ENCODE data around the gene EFCAB6. TPM values are rescaled to one million over a fixed set of nuclear protein-coding genes. Genes with fewer than 3 reads are reported as not detected.

EFCAB6 gene
- total and polyA plus RNA-seq, 2 of the 4 experiments (the other 2 are of a cell fraction) = 0.44 to 1.1 TPM

- peaks cover 13% of the 10 kb centered on the region for H3K9me1 ChIP-seq (ENCODE audit: insufficient read depth, low read length)
- no peak overlapping the region for H4K8ac ChIP-seq (ENCODE audit: low read depth in 2 of 2, low read length in 2 of 2)
- ATAC-seq (ENCODE audit: low read depth) (no peak), DNase-seq (no peak)
- no peak overlapping the region for H3K23ac ChIP-seq (ENCODE audit: low read depth, low read length)
- no peak overlapping the region for H2AK9ac ChIP-seq (replicated peaks; ENCODE audit: low read depth, low read length, poor library complexity)
- WGBS, 2 experiments (ENCODE audit: extremely low coverage in 2 of 2, insufficient read length in 1 of 2) = 40% methylated on average over 1 of the region's 11 CpGs; no CpG with 5 or more reads in 1 of the 2 experiments
- H4K5ac ChIP-seq (ENCODE audit: low read depth, low read length) = no peak overlapping the region
- no peaks in the 10 kb centered on the region; the same call in 1 of the 2 replicates for H4K20me1 ChIP-seq (ENCODE audit: insufficient read depth, low read length)
- H3K9me3 ChIP-seq (ENCODE audit: control insufficient read depth, insufficient read depth, low read length) = no peaks in the 10 kb centered on the region
- H3K9ac ChIP-seq (ENCODE audit: low read depth, low read length) = no peak overlapping the region
- no peaks in the 10 kb centered on the region for H3K79me1 ChIP-seq (ENCODE audit: low read depth in 1 of 2, low read length in 2 of 2)
- no peak overlapping the region for H2AK5ac ChIP-seq (ENCODE audit: low read depth, low read length)
- no peaks in the 10 kb centered on the region for H3K36me3 ChIP-seq (ENCODE audit: control insufficient read depth, insufficient read depth, low read length)
- no peak overlapping the region for H2BK20ac ChIP-seq (ENCODE audit: low read depth, low read length)
- H2AFZ ChIP-seq (replicated peaks; ENCODE audit: low read length, poor library complexity) = no peak overlapping the region
- H2BK15ac ChIP-seq (ENCODE audit: low read depth, low read length) = no peak overlapping the region
- CTCF ChIA-PET = interaction anchor here (1.2 to 1.7 kb wide), 3 partner anchors 14 to 439 kb away, joined by 3 to 8 read pairs (median 7); partner anchors contain the start of gene EFCAB6
- no peak overlapping the region for H2BK5ac ChIP-seq (ENCODE audit: low read depth, low read length, poor library complexity, severe bottlenecking)
- H3K4me1 ChIP-seq (ENCODE audit: control insufficient read depth, insufficient read depth, low read length) = peaks cover 38% of the 10 kb centered on the region
- H3K18ac ChIP-seq (ENCODE audit: low read depth, low read length) = no peak overlapping the region
- H2BK120ac ChIP-seq (ENCODE audit: low read depth, low read length) = no peak overlapping the region
- dilution Hi-C loops (cut with HindIII; ENCODE audit: low sequenced_read_pairs, unreplicated experiment) (no loop called here), in situ Hi-C loops (cut with MboI; ENCODE audit: low sequenced_read_pairs) (no loop called here), intact Hi-C loops (cut with micrococcal nuclease) (loop anchor here (1.0 kb wide), 1 partner anchor 437 kb away; no protein-coding TSS in a partner anchor)
- no peak overlapping the region for H3K4ac ChIP-seq (ENCODE audit: low read depth, low read length)
- POLR2A ChIA-PET (ENCODE audit: unreplicated experiment) = no interaction called here
- no TSS peak for BruUV-seq (replicated peaks)
- no peak overlapping the region for H3K27ac ChIP-seq (ENCODE audit: insufficient read depth, low read length)
- TF ChIP-seq ELK1 (IDR thresholded peaks at IDR 0.05; ENCODE audit: borderline replicate concordance, low read depth, low read length) (no peak), SMC3 (IDR thresholded peaks at IDR 0.05; ENCODE audit: low read depth, low read length) (no peak), CHD1 (IDR thresholded peaks at IDR 0.05; ENCODE audit: low read depth, low read length) (no peak), CEBPB (IDR thresholded peaks at IDR 0.05; ENCODE audit: low read depth, low read length) (no peak), MAFK (IDR thresholded peaks at IDR 0.05; ENCODE audit: low read depth, low read length) (no peak), MXI1 (IDR thresholded peaks at IDR 0.05; ENCODE audit: borderline replicate concordance, low read depth, low read length) (no peak), RFX5 (IDR thresholded peaks at IDR 0.05; ENCODE audit: low read depth, low read length) (no peak), FOS (IDR thresholded peaks at IDR 0.05; ENCODE audit: low read depth, low read length) (no peak), RAD21 (IDR thresholded peaks at IDR 0.05; ENCODE audit: low read length) (no peak), POLR2A (IDR thresholded peaks at IDR 0.05; ENCODE audit: low read depth, low read length) (no peak), CTCF (conservative IDR thresholded peaks at IDR 0.05; ENCODE audit: low read depth, low read length) (no peak), MAZ (IDR thresholded peaks at IDR 0.05; ENCODE audit: borderline replicate concordance, low read depth, low read length) (no peak), RCOR1 (IDR thresholded peaks at IDR 0.05; ENCODE audit: insufficient replicate concordance, low read length) (no peak), NFE2L2 (IDR thresholded peaks at IDR 0.05; ENCODE audit: low read depth, low read length) (no peak), BHLHE40 (IDR thresholded peaks at IDR 0.05; ENCODE audit: low read depth, low read length) (no peak), USF2 (IDR thresholded peaks at IDR 0.05; ENCODE audit: low read depth, low read length) (no peak)
- no peak overlapping the region for H3K56ac ChIP-seq (ENCODE audit: extremely low read depth, insufficient read depth, low read length)
- no peaks in the 10 kb centered on the region for H3K27me3 ChIP-seq (ENCODE audit: control insufficient read depth, insufficient read depth, low read length)
- no peak overlapping the region for H3K4me2 ChIP-seq (ENCODE audit: low read depth, low read length)
- no peak overlapping the region for H4K91ac ChIP-seq (ENCODE audit: insufficient read depth, low read depth, low read length)
- no peak overlapping the region for H3K4me3 ChIP-seq (ENCODE audit: insufficient read depth, low read depth, low read length)
- no peak overlapping the region for H3K14ac ChIP-seq (replicated peaks; ENCODE audit: low read depth, low read length)
Observed at GRCh38 chr22:43825651-43826050, 13.5 kb upstream of the EFCAB6 start.
